Measurements from ENCODE around the gene LSM5. TPM values are rescaled to one million over a fixed set of nuclear protein-coding genes. Genes with fewer than 3 reads are reported as not detected.

The LSM5 gene
- total and polyA plus RNA-seq, 9 of the 15 experiments (the other 6 are each of a cell fraction or from before 2014, with no cell fraction given), result 36.3 to 620 (median 186) TPM

GRCh38 chr7:32500922-32501341 is 10.8 kb upstream of the LSM5 start (continued):
- TF ChIP-seq CHD7 (IDR thresholded peaks at IDR 0.05; ENCODE audit: low read depth, low read length) (no peak), MIER1 (IDR thresholded peaks at IDR 0.05; ENCODE audit: low read depth) (no peak), HMBOX1 (IDR thresholded peaks at IDR 0.05) (peak; percentile 96), SMARCE1 (IDR thresholded peaks at IDR 0.05) (peak; percentile 43; the same call in 1 of the 2 replicates), ZNF518B (CRISPR knock-in tag; IDR thresholded peaks at IDR 0.05) (no peak), ATF3 (IDR thresholded peaks at IDR 0.05) (peak; percentile 82), ATF3 (CRISPR knock-in tag; conservative IDR thresholded peaks at IDR 0.05) (no peak), ZBTB7A (IDR thresholded peaks at IDR 0.05; ENCODE audit: borderline replicate concordance, control insufficient read depth, low read depth, low read length) (no peak), MXD1 (CRISPR knock-in tag; IDR thresholded peaks at IDR 0.05; ENCODE audit: borderline replicate concordance, poor library complexity, severe bottlenecking) (no peak)

Measured in K562 (cell line).